Activated T-cell treated with anti-CD3 and anti-CD28 coated beads for 4 hours (primary cell): Measurements from ENCODE around the gene GPR78.
"Not testable (repeated sequence)": the region's sequence is repeated elsewhere in the genome, so short reads cannot be mapped to it uniquely, and the experiment has no call there.

ENCODE experiments used
- DNase-seq: peaks from one replicate; pipeline ENCODE4 v3.0.0-alpha.2; 2020

GPR78 gene

GRCh38 chr4:8568068-8568668 lies 12.0 kb upstream of the GPR78 start:
- no peak for DNase-seq

GRCh38 chr4:8570201-8570600 lies 10.0 kb upstream of the GPR78 start:
- DNase-seq, result no peak

DNA sequence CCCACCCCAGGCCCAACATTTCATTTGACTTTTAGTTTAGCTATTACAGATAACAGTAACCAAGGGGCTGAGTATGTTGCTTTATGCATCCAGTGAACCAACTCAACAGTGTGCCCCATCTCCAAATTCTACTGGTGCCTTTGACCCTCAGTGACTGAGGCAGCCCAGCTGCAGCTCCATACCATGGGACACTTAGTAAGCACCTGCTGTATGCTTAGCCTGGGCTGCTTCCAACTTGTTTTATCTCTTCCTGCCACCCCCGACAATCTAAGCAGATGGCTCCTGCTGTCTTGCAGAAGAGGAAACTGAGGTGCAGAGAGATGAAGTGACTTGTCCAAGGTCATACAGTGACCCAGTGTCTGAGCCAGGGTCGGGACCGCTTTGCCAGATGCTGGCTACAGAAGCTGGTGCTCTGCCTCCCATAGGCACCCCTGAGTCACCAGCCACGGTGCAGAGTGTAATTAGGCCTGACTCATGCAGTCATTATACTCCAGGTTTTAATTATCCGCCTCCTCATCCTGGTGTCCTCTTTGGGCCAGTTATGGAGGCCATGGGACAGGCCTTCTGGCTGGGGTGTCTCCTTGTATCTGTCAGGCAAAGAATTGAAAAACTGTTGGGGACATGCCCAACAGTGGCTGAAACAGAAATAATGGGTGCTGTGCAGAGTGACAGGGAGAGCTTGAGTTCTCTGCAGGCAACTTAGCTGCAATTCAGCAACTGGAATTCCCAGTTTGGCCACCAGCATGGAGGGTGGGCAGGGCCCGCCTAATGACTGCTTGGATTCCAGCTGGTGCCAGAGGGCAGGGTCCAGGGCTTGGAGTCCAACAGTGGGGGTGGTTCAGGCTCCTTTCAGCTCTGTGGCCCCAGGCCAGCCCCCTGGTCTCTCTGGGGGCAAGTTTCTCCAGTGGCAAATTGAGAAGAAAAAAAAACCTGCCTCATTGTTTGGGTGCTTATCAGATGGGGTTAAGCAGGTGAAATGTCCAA lies 8.2 kb upstream of the GPR78 start:
- no peak for DNase-seq

GRCh38 chr4:8573266-8573665 lies 6.9 kb upstream of the GPR78 start:
- no peak for DNase-seq

- no peak for DNase-seq
These were observed 5.3 kb upstream of the GPR78 start for GRCh38 chr4:8574796-8575370.

- no peak for DNase-seq
These were observed 4.7 kb upstream of the GPR78 start for GRCh38 chr4:8575457-8575856.

GRCh38 chr4:8576591-8576990 lies 3.6 kb upstream of the GPR78 start:
- DNase-seq, result not testable (repeated sequence)

- DNase-seq, result no peak
These were observed 3.1 kb upstream of the GPR78 start for GRCh38 chr4:8577046-8577445.

- no peak for DNase-seq
These were observed 2.2 kb upstream of the GPR78 start for GRCh38 chr4:8577972-8578371.

DNA sequence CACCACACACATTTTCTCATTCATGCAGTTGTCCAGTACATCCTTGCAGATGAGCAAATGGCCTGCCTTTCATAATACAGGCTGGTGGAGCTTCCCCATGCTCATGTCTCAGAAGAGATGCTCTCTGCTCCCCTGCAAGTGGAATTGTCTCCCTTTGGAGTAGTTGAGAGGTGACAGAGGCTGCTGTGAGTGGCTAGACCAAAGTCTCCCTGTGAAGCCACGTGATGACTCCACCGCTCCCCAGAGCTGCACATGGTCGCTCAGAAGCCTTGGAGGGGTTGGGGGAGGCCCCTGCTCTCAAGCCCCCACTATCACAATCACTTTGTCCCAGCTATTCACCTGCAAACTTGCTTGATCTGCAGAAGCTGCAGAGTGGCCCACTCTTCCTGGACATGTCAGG lies 1.5 kb upstream of the GPR78 start:
- no peak for DNase-seq

DNA sequence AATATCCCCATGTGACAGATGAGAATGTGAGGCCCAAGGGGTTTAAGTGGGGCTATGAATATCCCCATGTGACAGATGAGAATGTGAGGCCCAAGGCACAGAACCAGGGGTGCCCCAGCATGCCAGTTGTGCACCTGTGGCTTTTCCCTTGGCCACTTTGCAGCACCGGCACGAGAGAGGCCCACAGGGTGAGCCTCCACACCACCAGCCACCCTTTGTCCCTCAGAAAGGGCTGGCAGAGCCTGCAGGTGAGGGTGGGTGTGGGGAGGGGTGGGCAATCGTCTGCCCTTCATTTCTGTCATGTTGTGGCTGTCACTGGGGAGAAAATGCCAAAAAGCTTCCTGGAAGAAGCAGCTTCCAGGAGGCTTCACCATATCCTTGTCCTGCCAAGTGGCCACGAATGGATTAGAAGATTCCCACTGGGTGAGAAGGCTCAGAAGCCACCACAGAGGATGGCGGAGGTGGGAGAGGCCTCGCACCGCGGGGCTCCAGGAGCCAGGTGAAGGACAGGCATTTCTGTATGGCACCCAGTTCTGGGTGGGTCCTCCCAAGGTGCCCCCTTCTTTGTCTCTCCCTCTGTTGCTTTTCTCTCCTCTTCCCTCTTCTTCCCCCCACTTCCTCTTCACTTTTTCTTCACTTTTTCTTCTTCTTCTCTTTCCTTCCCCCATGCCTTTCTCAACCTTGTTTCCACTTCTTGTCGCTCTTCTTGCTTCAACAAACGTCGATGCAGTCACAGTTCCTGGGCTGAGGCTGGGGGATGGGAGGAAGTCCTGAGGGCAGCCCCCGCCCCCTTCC lies 469 bp upstream of the GPR78 start:
- DNase-seq, result no peak

- no peak for DNase-seq
These were observed 1.1 kb downstream of the GPR78 start for GRCh38 chr4:8581094-8581861.

DNA sequence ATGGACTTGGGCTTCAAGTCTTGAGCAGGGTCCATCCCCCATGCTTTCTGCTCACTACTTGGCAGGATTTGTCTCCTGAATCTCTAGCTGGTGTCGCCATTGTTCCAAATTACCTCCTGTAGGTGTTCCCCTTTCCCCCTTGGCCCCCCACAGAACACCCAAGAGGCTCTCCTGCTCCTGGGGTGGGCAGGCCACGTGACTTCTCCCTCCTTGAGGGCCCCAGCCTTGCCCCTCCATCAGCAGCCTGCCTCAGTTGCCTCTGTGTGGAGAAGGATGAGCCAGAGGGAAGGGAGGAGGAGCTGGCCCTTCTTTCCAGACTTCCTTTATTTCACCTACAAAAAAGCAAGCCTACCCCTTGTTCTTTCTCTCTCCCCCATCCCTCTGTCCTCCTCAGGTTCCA lies 1.8 kb downstream of the GPR78 start:
- DNase-seq, result no peak

DNA sequence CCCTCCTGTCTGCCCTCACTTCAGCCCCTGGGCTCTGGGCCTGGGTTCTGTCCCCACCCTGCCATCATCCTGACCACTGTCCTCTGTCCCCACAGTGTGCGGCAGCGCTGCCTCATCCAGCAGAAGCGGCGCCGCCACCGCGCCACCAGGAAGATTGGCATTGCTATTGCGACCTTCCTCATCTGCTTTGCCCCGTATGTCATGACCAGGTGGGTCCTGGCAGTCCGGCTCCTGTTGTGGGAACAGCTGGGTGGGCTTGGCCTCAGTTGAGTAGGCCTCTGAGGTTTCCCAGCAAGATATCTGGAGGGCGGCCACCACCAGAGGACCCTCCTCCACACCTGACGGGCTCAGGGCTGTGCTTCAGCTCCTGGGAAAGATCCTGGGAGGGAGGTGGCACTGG lies 2.2 kb downstream of the GPR78 start:
- DNase-seq, result no peak

DNA sequence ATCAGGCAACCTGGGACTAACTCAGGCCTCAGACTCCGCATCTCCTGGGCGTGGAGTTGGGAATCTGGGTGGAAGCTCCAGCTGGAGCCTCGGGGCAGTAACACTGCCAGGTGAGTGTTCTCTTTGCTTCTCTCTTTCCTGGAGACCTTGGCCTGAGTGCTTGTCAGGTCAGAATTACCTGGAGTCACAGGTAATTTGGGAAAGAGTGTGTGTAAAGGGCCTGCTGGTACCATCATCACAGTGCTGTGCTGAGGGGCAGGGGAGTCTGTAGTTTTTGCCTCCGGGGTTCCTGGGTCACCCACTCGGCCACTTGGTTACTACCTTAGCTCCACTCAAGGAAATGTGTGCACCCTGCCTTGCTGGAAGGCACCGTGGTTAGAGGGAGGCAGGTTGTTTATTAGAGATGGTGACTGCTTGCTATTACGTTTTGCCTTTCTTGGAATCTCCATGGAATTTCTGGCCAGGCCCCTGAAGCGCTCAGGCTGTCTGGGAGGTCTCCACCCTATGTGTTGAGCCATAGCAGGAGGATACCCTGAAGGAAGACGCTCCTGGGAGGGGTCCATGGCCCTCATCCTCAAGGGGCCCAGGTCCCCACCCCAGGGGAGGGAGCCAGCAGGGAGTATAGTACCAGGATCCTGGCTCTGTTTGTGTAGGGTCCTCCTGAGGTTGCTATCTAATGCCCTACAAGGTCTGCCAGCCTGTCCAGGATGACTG lies 2.9 kb downstream of the GPR78 start:
- DNase-seq, result no peak

- no peak for DNase-seq
These were observed 3.4 kb downstream of the GPR78 start for GRCh38 chr4:8583655-8584025.

DNA sequence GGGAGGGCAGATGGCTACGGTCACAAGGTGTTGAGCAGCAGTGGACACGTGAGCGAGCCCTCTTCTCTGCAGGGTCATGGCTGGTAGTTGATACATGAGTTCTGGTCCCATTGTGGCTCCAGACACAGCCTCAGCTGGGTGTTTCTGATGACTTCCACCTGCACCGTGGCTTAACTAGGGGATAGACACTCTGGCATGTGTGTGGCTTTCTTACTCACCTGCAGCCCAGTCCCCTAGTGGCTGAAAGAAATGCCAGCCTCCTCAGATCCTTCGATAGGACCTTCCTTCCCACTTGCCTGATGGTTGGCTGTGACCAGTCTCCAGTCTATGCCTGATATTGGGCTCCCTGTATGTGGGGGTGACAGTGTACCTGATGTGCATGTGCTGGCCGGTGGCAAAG lies 5.0 kb downstream of the GPR78 start:
- DNase-seq, result no peak

- no peak for DNase-seq
These were observed 5.6 kb downstream of the GPR78 start for GRCh38 chr4:8585721-8586212.

DNA sequence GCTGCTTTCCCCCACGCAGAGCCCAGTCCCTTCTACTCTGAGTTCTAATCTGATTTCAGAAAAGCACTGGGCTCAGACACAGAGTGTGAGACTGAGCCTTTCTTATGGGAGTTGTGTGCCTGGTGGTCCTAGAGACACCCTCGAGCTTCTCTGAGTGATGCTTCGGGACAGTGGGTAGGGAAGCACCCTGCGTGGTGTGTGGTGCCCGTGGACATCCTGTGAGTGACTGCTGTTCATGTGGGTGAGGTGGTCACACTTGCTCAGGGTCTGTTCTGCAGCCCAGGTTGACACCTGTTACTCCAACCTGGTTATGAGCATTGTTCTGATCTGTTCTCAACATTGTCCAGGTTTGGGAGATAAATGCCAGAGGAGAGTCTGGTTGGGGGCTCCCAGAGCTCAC lies 6.1 kb downstream of the GPR78 start:
- no peak for DNase-seq

GRCh38 chr4:8586671-8587468 lies 6.7 kb downstream of the GPR78 start:
- no peak for DNase-seq
